Neutrophil (primary cell): ENCODE results near the gene ALX1.

ENCODE experiments used
- H3K27ac ChIP-seq: fragments of 200-600 bp; sonication (generic); 2 replicates; pipeline ENCODE4 v1.5.1; 2016; ENCODE audit warnings: mild to moderate bottlenecking, moderate library complexity
- H3K27me3 ChIP-seq: fragments of 200-600 bp; sonication (generic); 2 replicates; pipeline ENCODE4 v1.6.0; 2016; ENCODE audit warnings: mild to moderate bottlenecking
- H3K36me3 ChIP-seq: fragments of 200-600 bp; sonication (generic); 2 replicates; pipeline ENCODE4 v1.5.1; 2017
- H3K4me1 ChIP-seq, 2 experiments: fragments of 200-600 bp in 1 of 2; sonication (generic) in 1 of 2; 1 replicate in 1 of 2; 2 replicates in 1 of 2; pipeline versions ENCODE4 v1.5.1 to v1.6.1; 2013 to 2016; ENCODE audit warnings: low read depth in 1 of 2, low read length in 1 of 2, mild to moderate bottlenecking in 1 of 2, moderate library complexity in 1 of 2; ENCODE audit not compliant: control insufficient read depth in 1 of 2, insufficient read depth in 1 of 2
- H3K4me3 ChIP-seq, 2 experiments: fragments of 200-600 bp in 1 of 2; sonication (generic) in 1 of 2; 1 replicate in 1 of 2; 2 replicates in 1 of 2; pipeline ENCODE4 v1.5.1; 2013 to 2016; ENCODE audit warnings: low read depth in 1 of 2, low read length in 1 of 2, mild to moderate bottlenecking in 1 of 2, moderate library complexity in 1 of 2
- H3K9me3 ChIP-seq: fragments of 200-600 bp; sonication (generic); 2 replicates; pipeline ENCODE4 v1.5.1; 2016
- CTCF ChIP-seq: fragments of 200-600 bp; sonication (generic); IDR thresholded peaks from 2 replicates; pipeline ENCODE4 v1.5.1; 2016; ENCODE audit warnings: antibody characterized with exemption

ALX1 gene

GRCh38 chr12:85275374-85275773 is 4.6 kb upstream of the ALX1 start:
- no peaks in the 10 kb centered on the region for H3K4me1 ChIP-seq
- H3K9me3 ChIP-seq, result no peaks in the 10 kb centered on the region
- TF ChIP-seq CTCF, result no peak
- H3K27me3 ChIP-seq, result peaks cover 88% of the 10 kb centered on the region
- H3K27ac ChIP-seq, result no peak overlapping the region
- no peak overlapping the region for H3K4me3 ChIP-seq
- no peaks in the 10 kb centered on the region for H3K36me3 ChIP-seq

- H3K4me3 ChIP-seq, result no peak overlapping the region
- H3K36me3 ChIP-seq, result no peaks in the 10 kb centered on the region
Measured at GRCh38 chr12:85277191-85277590, 2.8 kb upstream of the ALX1 start.

GRCh38 chr12:85277900-85278597 is 2.0 kb upstream of the ALX1 start:
- Histone ChIP-seq H3K36me3 (no peaks in the 10 kb centered on the region), H3K4me3 (no peak overlapping the region), H3K27me3 (peaks cover 100% of the 10 kb centered on the region), H3K4me1 (no peaks in the 10 kb centered on the region), H3K9me3 (no peaks in the 10 kb centered on the region), H3K27ac (no peak overlapping the region)
- TF ChIP-seq CTCF, result no peak

More at GRCh38 chr12:85277191-85277590, 2.8 kb upstream of the ALX1 start:
- no peak for TF ChIP-seq CTCF
- no peaks in the 10 kb centered on the region for H3K9me3 ChIP-seq
- H3K27me3 ChIP-seq, result peaks cover 100% of the 10 kb centered on the region
- no peaks in the 10 kb centered on the region for H3K4me1 ChIP-seq
- H3K27ac ChIP-seq, result no peak overlapping the region

GRCh38 chr12:85278598-85279448 is 1.2 kb upstream of the ALX1 start:
- Histone ChIP-seq H3K9me3 (no peaks in the 10 kb centered on the region), H3K36me3 (no peaks in the 10 kb centered on the region), H3K27me3 (peaks cover 100% of the 10 kb centered on the region), H3K4me1 (no peaks in the 10 kb centered on the region), H3K27ac (no peak overlapping the region), H3K4me3 (no peak overlapping the region)
- no peak for TF ChIP-seq CTCF

- no peak for TF ChIP-seq CTCF
- Histone ChIP-seq H3K4me1 (no peaks in the 10 kb centered on the region), H3K4me3 (no peak overlapping the region), H3K27ac (no peak overlapping the region), H3K9me3 (no peaks in the 10 kb centered on the region), H3K27me3 (peaks cover 100% of the 10 kb centered on the region), H3K36me3 (no peaks in the 10 kb centered on the region)
Measured at GRCh38 chr12:85279449-85280164, 413 bp upstream of the ALX1 start.
